ENCODE measurements around the gene SLC43A3. TPM values are rescaled to one million over a fixed set of nuclear protein-coding genes. Genes with fewer than 3 reads are reported as not detected.

The SLC43A3 gene
- total and polyA plus RNA-seq, 2 experiments from 2014 or later = 19.3 to 20.7 TPM

GRCh38 chr11:57425565-57426438 is 1.1 kb downstream of the SLC43A3 start:
- H3K4me2 ChIP-seq = peak overlapping the region; percentile 85
- TF ChIP-seq EZH2 (IDR thresholded peaks at IDR 0.05; ENCODE audit: borderline replicate concordance) (no peak), EZH2phosphoT487 (IDR thresholded peaks at IDR 0.05; ENCODE audit: low read depth, severe bottlenecking, unreplicated experiment) (no peak), CTCF (IDR thresholded peaks at IDR 0.05; ENCODE audit: poor library complexity) (no peak)
- no peaks in the 10 kb centered on the region for H4K20me1 ChIP-seq (ENCODE audit: insufficient read depth, poor library complexity, severe bottlenecking)
- peaks cover 16% of the 10 kb centered on the region for H3K4me1 ChIP-seq (ENCODE audit: insufficient read depth)
- H3K27ac ChIP-seq = peak overlapping the region; percentile 86
- no peak overlapping the region for H3K4me3 ChIP-seq
- peak; percentile 32 for DNase-seq (ENCODE audit: low spot score)
- no peaks in the 10 kb centered on the region for H3K9me2 ChIP-seq (replicated peaks; ENCODE audit: insufficient read depth)
- 79% methylated on average over 15 of the region's 15 CpGs for WGBS (ENCODE audit: low lambda C conversion rate, missing lambda C conversion rate)
- H3K79me2 ChIP-seq = no peaks in the 10 kb centered on the region
- H3K27me3 ChIP-seq = no peaks in the 10 kb centered on the region
- no peaks in the 10 kb centered on the region for H3K36me3 ChIP-seq (replicated peaks; ENCODE audit: insufficient read depth, low read depth)
- H3K9me3 ChIP-seq (ENCODE audit: low read depth) = no peaks in the 10 kb centered on the region
- peak overlapping the region; percentile 84 for H2AFZ ChIP-seq

DNA sequence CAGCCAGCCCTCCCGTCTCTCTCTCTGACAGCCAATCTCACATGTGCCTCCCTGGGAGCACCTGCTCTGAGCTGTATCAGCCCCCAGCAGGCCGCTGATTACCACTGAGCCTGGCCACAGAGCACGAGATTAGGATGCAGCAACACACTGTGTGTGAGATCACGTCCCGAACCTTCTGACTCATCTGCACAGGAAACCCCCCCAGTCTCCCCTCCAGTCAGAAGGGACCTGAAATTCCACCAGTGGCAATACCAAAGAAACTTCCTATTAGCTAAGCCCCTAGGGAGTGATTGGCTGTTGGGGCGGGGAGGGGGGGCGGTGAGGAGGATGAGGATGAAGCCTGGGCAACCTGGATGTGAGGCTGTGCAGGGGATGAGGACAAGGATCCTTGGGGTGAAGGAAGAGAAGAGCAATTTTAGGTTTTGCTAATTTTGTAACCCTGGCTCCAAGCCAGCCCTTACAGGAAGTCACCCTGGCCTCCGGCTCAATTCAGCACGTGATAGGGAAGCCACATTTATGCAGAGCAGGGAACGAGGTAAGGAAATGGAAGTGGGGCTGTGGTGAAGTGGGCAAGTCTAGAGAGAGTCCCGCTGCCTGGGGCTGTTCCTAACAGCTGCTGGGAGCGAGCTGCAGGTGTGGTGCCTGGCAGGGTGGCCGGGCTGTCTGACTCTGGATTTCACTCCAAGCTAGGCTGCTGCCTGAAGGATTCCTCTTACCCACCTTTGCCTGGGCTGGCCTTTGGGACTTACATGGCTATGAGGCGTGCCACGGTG is 1.9 kb downstream of the SLC43A3 start:
- H3K27me3 ChIP-seq = no peaks in the 10 kb centered on the region
- no peak overlapping the region for H2AFZ ChIP-seq
- peak; percentile 56 for DNase-seq (ENCODE audit: low spot score)
- no peak overlapping the region for H3K4me3 ChIP-seq
- no peaks in the 10 kb centered on the region for H3K36me3 ChIP-seq (replicated peaks; ENCODE audit: insufficient read depth, low read depth)
- H3K9me2 ChIP-seq (replicated peaks; ENCODE audit: insufficient read depth) = no peaks in the 10 kb centered on the region
- H3K4me1 ChIP-seq (ENCODE audit: insufficient read depth) = peaks cover 16% of the 10 kb centered on the region
- WGBS (ENCODE audit: low lambda C conversion rate, missing lambda C conversion rate) = 73% methylated on average over 15 of the region's 15 CpGs
- no peaks in the 10 kb centered on the region for H4K20me1 ChIP-seq (ENCODE audit: insufficient read depth, poor library complexity, severe bottlenecking)
- H3K4me2 ChIP-seq = no peak overlapping the region
- no peaks in the 10 kb centered on the region for H3K79me2 ChIP-seq
- no peak overlapping the region for H3K27ac ChIP-seq
- TF ChIP-seq CTCF (IDR thresholded peaks at IDR 0.05; ENCODE audit: poor library complexity) = no peak
- no peak for TF ChIP-seq EZH2 (IDR thresholded peaks at IDR 0.05; ENCODE audit: borderline replicate concordance)
- TF ChIP-seq EZH2phosphoT487 (IDR thresholded peaks at IDR 0.05; ENCODE audit: low read depth, severe bottlenecking, unreplicated experiment) = no peak
- H3K9me3 ChIP-seq (ENCODE audit: low read depth) = no peaks in the 10 kb centered on the region

DNA sequence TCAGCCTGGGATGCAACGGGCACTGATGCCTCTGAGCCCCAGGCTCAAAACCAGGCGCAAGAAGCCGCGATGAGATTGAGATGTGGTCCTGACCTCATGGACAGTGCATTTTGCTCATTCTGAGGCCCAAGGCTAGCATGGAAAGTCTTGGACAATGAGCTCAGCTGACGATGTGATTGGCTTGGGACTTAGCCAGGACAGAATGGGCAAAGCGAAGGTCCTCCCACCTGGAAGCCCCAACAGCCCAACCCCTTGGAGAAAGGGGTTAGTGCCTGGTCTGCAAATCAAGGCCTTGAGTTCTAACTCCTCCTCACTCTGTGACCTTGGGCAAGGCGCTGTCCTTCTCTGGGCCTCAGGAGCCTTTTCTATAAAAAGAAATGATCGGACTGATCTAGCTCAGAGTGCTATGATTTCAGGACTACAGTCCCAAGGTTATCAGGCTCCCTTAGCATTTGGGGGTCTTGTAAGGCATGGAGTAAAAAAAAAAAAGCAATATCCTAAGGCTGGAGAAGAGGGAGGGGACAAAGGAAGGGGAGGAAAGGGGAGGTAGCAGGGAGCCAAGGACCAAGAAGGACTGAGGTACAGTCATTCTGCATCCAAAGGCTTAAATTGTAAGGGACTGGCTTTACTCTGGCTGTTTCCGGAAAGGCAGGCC is 2.7 kb downstream of the SLC43A3 start:
- no peaks in the 10 kb centered on the region for H3K36me3 ChIP-seq (replicated peaks; ENCODE audit: insufficient read depth, low read depth)
- H3K4me3 ChIP-seq = no peak overlapping the region
- DNase-seq (ENCODE audit: low spot score) = no peak
- no peak overlapping the region for H3K27ac ChIP-seq
- no peak for TF ChIP-seq EZH2 (IDR thresholded peaks at IDR 0.05; ENCODE audit: borderline replicate concordance)
- H3K4me1 ChIP-seq (ENCODE audit: insufficient read depth) = peaks cover 16% of the 10 kb centered on the region
- no peaks in the 10 kb centered on the region for H3K9me2 ChIP-seq (replicated peaks; ENCODE audit: insufficient read depth)
- 94% methylated on average over 9 of the region's 9 CpGs for WGBS (ENCODE audit: low lambda C conversion rate, missing lambda C conversion rate)
- no peaks in the 10 kb centered on the region for H3K27me3 ChIP-seq
- H3K79me2 ChIP-seq = no peaks in the 10 kb centered on the region
- no peak overlapping the region for H2AFZ ChIP-seq
- no peaks in the 10 kb centered on the region for H3K9me3 ChIP-seq (ENCODE audit: low read depth)
- H3K4me2 ChIP-seq = no peak overlapping the region
- no peaks in the 10 kb centered on the region for H4K20me1 ChIP-seq (ENCODE audit: insufficient read depth, poor library complexity, severe bottlenecking)

Data from hepatocyte (in vitro differentiated cells).